H1 (cell line): ENCODE results near the gene DNAJC5G. TPM values are rescaled to one million over a fixed set of nuclear protein-coding genes. Genes with fewer than 3 reads are reported as not detected.

Experiments used
- CTCF ChIA-PET: fragments of 300-600 bp; sonication (Branson Sonifier 250); formaldehyde crosslinking; loops from one replicate; lab custom pipeline; 2021; ENCODE audit not compliant: partially characterized antibody; lab: Charles Lee
- POLR2A ChIA-PET: fragments of 300-600 bp; sonication (Branson Sonifier 250); formaldehyde crosslinking; loops from one replicate; lab custom pipeline; 2021; ENCODE audit warnings: inconsistent platforms; ENCODE audit not compliant: partially characterized antibody; lab: Charles Lee
- DNase-seq, 2 experiments: peaks; one replicate each; pipeline versions ENCODE4 v3.0.0 to v3.0.0-alpha.2; 2010 to 2022; ENCODE audit warnings: low spot score in 2 of 2, low read depth in 1 of 2, mixed read lengths in 1 of 2
- FAIRE-seq: peaks from 2 replicates; lab custom pipeline; 2011; peaks lifted over from hg19 to GRCh38; lab: Jason Lieb, UNC
- H2AFZ ChIP-seq: 2 replicates; pipeline ENCODE4 v1.8.1; 2012; ENCODE audit warnings: low read length, inconsistent platforms
- H2AK5ac ChIP-seq: 2 replicates; pipeline ENCODE4 v1.6.1; 2013; ENCODE audit warnings: low read depth, low read length
- H2BK120ac ChIP-seq: replicated peaks from 2 replicates; pipeline ENCODE3; 2013; ENCODE audit warnings: low read depth, low read length, inconsistent platforms
- H2BK12ac ChIP-seq: 2 replicates; pipeline ENCODE4 v1.6.1; 2013; ENCODE audit warnings: low read depth, low read length
- H2BK15ac ChIP-seq: 2 replicates; pipeline ENCODE4 v1.6.1; 2013; ENCODE audit warnings: low read length
- H2BK20ac ChIP-seq: 2 replicates; pipeline ENCODE4 v1.6.1; 2013; ENCODE audit warnings: low read length
- H2BK5ac ChIP-seq: 2 replicates; pipeline ENCODE4 v1.6.1; 2013; ENCODE audit warnings: low read depth, low read length
- H3K14ac ChIP-seq: 2 replicates; pipeline ENCODE4 v1.6.1; 2013; ENCODE audit warnings: inconsistent platforms; ENCODE audit not compliant: insufficient read length
- H3K18ac ChIP-seq: 2 replicates; pipeline ENCODE4 v1.6.1; 2013; ENCODE audit warnings: low read length; ENCODE audit errors: extremely low read depth
- H3K23ac ChIP-seq: 2 replicates; pipeline ENCODE4 v1.6.1; 2013; ENCODE audit warnings: inconsistent platforms; ENCODE audit not compliant: insufficient read length
- H3K23me2 ChIP-seq: 2 replicates; pipeline ENCODE4 v1.6.1; 2013; ENCODE audit warnings: low read depth, low read length
- H3K27ac ChIP-seq: 2 replicates; pipeline ENCODE4 v1.6.1; 2011; ENCODE audit warnings: low read depth, low read length, inconsistent platforms
- H3K27me3 ChIP-seq, 4 experiments: replicated peaks in 1 of 4; 1 replicate in 1 of 4; 2 replicates in 3 of 4; pipeline versions ENCODE4 v1.6.1 to v1.8.1; 2011 to 2013; ENCODE audit warnings: low read length in 3 of 4, mild to moderate bottlenecking in 3 of 4, inconsistent platforms in 2 of 4, mixed read lengths in 2 of 4, moderate library complexity in 1 of 4; ENCODE audit not compliant: control insufficient read depth in 3 of 4, insufficient read depth in 3 of 4; ENCODE audit errors: extremely low read depth in 1 of 4
- H3K36me3 ChIP-seq, 4 experiments: 2 replicates each; pipeline versions ENCODE4 v1.6.1 to v1.8.1; 2011 to 2013; ENCODE audit warnings: mild to moderate bottlenecking in 4 of 4, low read length in 3 of 4, moderate library complexity in 2 of 4, control low read depth in 1 of 4, inconsistent platforms in 1 of 4; ENCODE audit not compliant: insufficient read depth in 4 of 4, control insufficient read depth in 2 of 4
- H3K4ac ChIP-seq: replicated peaks from 2 replicates; pipeline ENCODE3; 2013; ENCODE audit warnings: low read length, low read depth, mixed read lengths, inconsistent platforms; ENCODE audit not compliant: insufficient read length
- H3K4me1 ChIP-seq, 4 experiments: replicated peaks in 1 of 4; 1 replicate in 1 of 4; 2 replicates in 3 of 4; pipeline versions ENCODE4 v1.6.1 to v1.8.1; 2011 to 2013; ENCODE audit warnings: low read length in 3 of 4, inconsistent platforms in 2 of 4, mixed read lengths in 1 of 4; ENCODE audit not compliant: insufficient read depth in 4 of 4, control insufficient read depth in 3 of 4
- H3K4me2 ChIP-seq, 2 experiments: 2 replicates each; pipeline versions ENCODE4 v1.6.1 to v1.8.1; 2011 to 2013; ENCODE audit warnings: low read depth in 2 of 2, low read length in 2 of 2, control low read depth in 1 of 2, inconsistent platforms in 1 of 2, mild to moderate bottlenecking in 1 of 2; ENCODE audit not compliant: insufficient read depth in 1 of 2
- H3K4me3 ChIP-seq, 4 experiments: fragments of 200-600, 300-600 bp in 1 of 4; sonication (generic), shearing (Covaris generic), sonication (Bioruptor Twin) in 1 of 4; 2 replicates each; pipeline versions ENCODE4 v1.5.1 to v1.8.1; 2011 to 2016; ENCODE audit warnings: low read length in 4 of 4, low read depth in 3 of 4, control low read depth in 2 of 4, inconsistent platforms in 2 of 4, mild to moderate bottlenecking in 2 of 4, mixed read lengths in 1 of 4, moderate library complexity in 1 of 4; ENCODE audit not compliant: insufficient read depth in 2 of 4; ENCODE audit errors: extremely low read depth in 1 of 4
- H3K56ac ChIP-seq: replicated peaks from 2 replicates; pipeline ENCODE3; 2013; ENCODE audit warnings: low read depth, mild to moderate bottlenecking, mixed read lengths, low read length, inconsistent platforms; ENCODE audit not compliant: insufficient read length
- H3K79me1 ChIP-seq: 2 replicates; pipeline ENCODE4 v1.6.1; 2013; ENCODE audit warnings: low read depth, low read length, control low read depth
- H3K79me2 ChIP-seq, 2 experiments: 2 replicates each; pipeline versions ENCODE4 v1.6.1 to v1.8.1; 2012 to 2013; ENCODE audit warnings: low read length in 2 of 2, mild to moderate bottlenecking in 2 of 2, inconsistent platforms in 1 of 2; ENCODE audit not compliant: insufficient read depth in 2 of 2, control insufficient read depth in 1 of 2
- H3K9ac ChIP-seq, 4 experiments: replicated peaks in 1 of 4; 1 replicate in 1 of 4; 2 replicates in 3 of 4; pipeline versions ENCODE4 v1.6.1 to v1.8.1; 2011 to 2013; ENCODE audit warnings: low read depth in 3 of 4, low read length in 3 of 4, control low read depth in 2 of 4, mild to moderate bottlenecking in 2 of 4, moderate library complexity in 2 of 4, inconsistent platforms in 1 of 4; ENCODE audit errors: extremely low read depth in 1 of 4
- H3K9me3 ChIP-seq, 2 experiments: 2 replicates each; pipeline versions ENCODE4 v1.6.1 to v1.8.1; 2012 to 2013; ENCODE audit warnings: mild to moderate bottlenecking in 2 of 2, moderate library complexity in 2 of 2, control low read depth in 1 of 2, inconsistent platforms in 1 of 2, low read depth in 1 of 2, low read length in 1 of 2, mixed read lengths in 1 of 2; ENCODE audit not compliant: insufficient read depth in 2 of 2
- H4K20me1 ChIP-seq, 2 experiments: replicated peaks in 1 of 2; 2 replicates each; pipeline versions ENCODE3 to v1.8.1; 2011 to 2013; ENCODE audit warnings: inconsistent platforms in 2 of 2, low read length in 2 of 2, mild to moderate bottlenecking in 1 of 2; ENCODE audit not compliant: insufficient read depth in 2 of 2, control insufficient read depth in 1 of 2
- H4K5ac ChIP-seq: 2 replicates; pipeline ENCODE4 v1.6.1; 2013; ENCODE audit warnings: low read length, low read depth, mixed read lengths, inconsistent platforms; ENCODE audit not compliant: insufficient read length
- H4K8ac ChIP-seq: 2 replicates; pipeline ENCODE4 v1.8.0; 2013; ENCODE audit warnings: mild to moderate bottlenecking, moderate library complexity, low read length, inconsistent platforms; ENCODE audit not compliant: insufficient read depth; ENCODE audit errors: extremely low read depth
- H4K91ac ChIP-seq: replicated peaks from 2 replicates; pipeline ENCODE3; 2013; ENCODE audit warnings: low read length, mixed read lengths, inconsistent platforms; ENCODE audit not compliant: insufficient read length
- BACH1 ChIP-seq: IDR thresholded peaks from 2 replicates; pipeline ENCODE4 v1.6.1; 2012; ENCODE audit warnings: low read length, improper control_type of control experiment
- CREB1 ChIP-seq: IDR thresholded peaks from 2 replicates; pipeline ENCODE4 v1.6.1; 2012; ENCODE audit warnings: inconsistent platforms
- CTBP2 ChIP-seq: IDR thresholded peaks from 2 replicates; pipeline ENCODE4 v1.7.0; 2011; ENCODE audit warnings: borderline replicate concordance, mild to moderate bottlenecking, moderate library complexity, mixed read lengths, low read length; ENCODE audit not compliant: insufficient read depth, insufficient read length
- MAFK ChIP-seq: IDR thresholded peaks from 2 replicates; pipeline ENCODE4 v1.6.1; 2012; ENCODE audit warnings: low read depth, mild to moderate bottlenecking, improper control_type of control experiment, low read length
- MAX ChIP-seq: IDR thresholded peaks from 2 replicates; pipeline ENCODE4 v1.6.1; 2012; ENCODE audit warnings: inconsistent platforms
- NANOG ChIP-seq: IDR thresholded peaks from 2 replicates; pipeline ENCODE4 v1.6.1; 2011; ENCODE audit warnings: low read length, low read depth, mild to moderate bottlenecking, inconsistent platforms; ENCODE audit not compliant: insufficient read depth, poor library complexity, severe bottlenecking
- RXRA ChIP-seq: IDR thresholded peaks from 2 replicates; pipeline ENCODE4 v1.6.1; 2011; ENCODE audit warnings: low read depth, mild to moderate bottlenecking, low read length, moderate library complexity; ENCODE audit not compliant: insufficient read depth
- YY1 ChIP-seq: IDR thresholded peaks from 2 replicates; pipeline ENCODE4 v1.6.1; 2011; ENCODE audit warnings: low read depth, mild to moderate bottlenecking, low read length
- WGBS, 2 experiments: shearing (Covaris generic) in 1 of 2; methylation state at CpG; one replicate each; pipeline versions ENCODE4 v1.1.6 to v1.1.7; 2013 to 2015; ENCODE audit warnings: low lambda C conversion rate in 2 of 2, mixed read lengths in 2 of 2, inconsistent platforms in 1 of 2, low coverage in 1 of 2, missing lambda C conversion rate in 1 of 2; ENCODE audit not compliant: insufficient replicate concordance in 2 of 2, insufficient coverage in 1 of 2, insufficient read length in 1 of 2; ENCODE audit errors: extremely low coverage in 1 of 2, missing lambda C conversion rate in 1 of 2; 5-methylcytosine and 5-hydroxymethylcytosine counted together
- polyA plus RNA-seq, 7 experiments: library from polyadenylated mRNA; depleted of rRNA in 3 of 7; stranded (reverse) in 5 of 7; unstranded in 2 of 7; fragments of >200 nt in 5 of 7; fragments of 200-250 nt in 2 of 7; gene quantifications; 1 replicate in 5 of 7; 2 replicates in 1 of 7; 4 replicates in 1 of 7; pipeline versions ENCODE4 v1.2.1 to v1.2.3, GENCODE V29; 2011 to 2013; ENCODE audit warnings: missing spikeins in 2 of 7, mixed read lengths in 2 of 7
- total RNA-seq: library from RNA; stranded (reverse); fragmentation: NEBNext Ultra II Directional; extraction: Animal tissue kit (Norgen Biotek cat#: 25700); gene quantifications from 2 replicates; pipeline ENCODE4 v1.2.1, GENCODE V29; 2021

Gene DNAJC5G
- total and polyA plus RNA-seq, 2 of the 8 experiments (the other 6 are each of a cell fraction or from before 2014, with no cell fraction given), result 0.83 to 1.4 TPM

GRCh38 chr2:27282892-27283291 lies 7.7 kb downstream of the DNAJC5G start:
- no peaks in the 10 kb centered on the region for H3K79me1 ChIP-seq
- no peaks in the 10 kb centered on the region for H3K36me3 ChIP-seq
- peak overlapping the region; percentile 22 for H4K5ac ChIP-seq
- peaks cover 4 to 18% (median 13%) of the 10 kb centered on the region in 4 experiments for H3K4me1 ChIP-seq
- 60% methylated on average over 5 of the region's 5 CpGs; no CpG with 5 or more reads in 1 of the 2 experiments for WGBS, 2 experiments
- H2AFZ ChIP-seq, result peak overlapping the region; percentile 27; the same call in 1 of the 2 replicates
- H3K4ac ChIP-seq, result no peak overlapping the region
- no peaks in the 10 kb centered on the region for H3K9me3 ChIP-seq
- H3K79me2 ChIP-seq, result no peaks in the 10 kb centered on the region
- H4K8ac ChIP-seq, result peak overlapping the region; percentile 93; the same call in 1 of the 2 replicates
- H3K27ac ChIP-seq, result no peak overlapping the region
- H2BK5ac ChIP-seq, result peak overlapping the region; percentile 97
- no peak overlapping the region for H3K56ac ChIP-seq
- POLR2A ChIA-PET, result interaction anchor here (1.0 to 11.9 kb wide), 15 partner anchors 10 to 117 kb away, joined by 3 to 149 read pairs (median 7); partner anchors contain the start of genes ATRAID, GTF3C2, MPV17 and SLC30A3
- H2BK12ac ChIP-seq, result peak overlapping the region; percentile 99
- H2BK15ac ChIP-seq, result peak overlapping the region; percentile 96
- no peak for TF ChIP-seq CTBP2
- no peak for TF ChIP-seq YY1
- TF ChIP-seq RXRA, result no peak
- no peak for TF ChIP-seq MAX
- TF ChIP-seq BACH1, result peak; percentile 37; the same call in 1 of the 2 replicates
- peak; percentile 56; the same call in 1 of the 2 replicates for TF ChIP-seq MAFK
- TF ChIP-seq CREB1, result no peak
- TF ChIP-seq NANOG, result no peak
- peak overlapping the region; percentile 95 for H3K18ac ChIP-seq
- peak overlapping the region in 2 of 4 experiments; percentile 22 to 50; a peak in 3 of 7 replicates for H3K9ac ChIP-seq
- H3K27me3 ChIP-seq, result peaks cover 0 to 4% (median 0%) of the 10 kb centered on the region in 4 experiments; a peak in 1 of 7 replicates
- no peak overlapping the region for H3K14ac ChIP-seq
- peak overlapping the region; percentile 75; the same call in 1 of the 2 replicates for H2AK5ac ChIP-seq
- peaks cover 3% of the 10 kb centered on the region for H3K23me2 ChIP-seq
- peak overlapping the region; percentile 93 for H4K91ac ChIP-seq
- H3K23ac ChIP-seq, result no peak overlapping the region
- peak overlapping the region; percentile 1 to 43 (median 35); a peak in 7 of 8 replicates for H3K4me3 ChIP-seq
- no peak for DNase-seq
- CTCF ChIA-PET, result interaction anchor here (1.2 to 20.2 kb wide), 12 partner anchors 10 to 108 kb away, joined by 3 to 413 read pairs (median 44); partner anchors contain the start of gene SLC30A3
- no peaks in the 10 kb centered on the region for H4K20me1 ChIP-seq
- no peak for FAIRE-seq
- H3K4me2 ChIP-seq, result peak overlapping the region; percentile 70 to 76
- peak overlapping the region; percentile 80 for H2BK120ac ChIP-seq
- H2BK20ac ChIP-seq, result peak overlapping the region; percentile 96
